Activated naive CD4-positive, alpha-beta T cell treated with anti-CD3 and anti-CD28 coated beads for 36 hours (primary cell): ENCODE results near the gene RARA. TPM values are rescaled to one million over a fixed set of nuclear protein-coding genes. Genes with fewer than 3 reads are reported as not detected.

Experiments used
- CTCF ChIA-PET: fragments of 350-600 bp; sonication (Branson Sonifier 250); formaldehyde crosslinking; loops from one replicate; lab custom pipeline; 2021; ENCODE audit warnings: antibody characterized with exemption; lab: Charles Lee
- DNase-seq: peaks from one replicate; pipeline ENCODE4 v3.0.0-alpha.2; 2020
- H3K27ac Mint-ChIP-seq: one replicate; pipeline ENCODE4 v1.8.0; 2021; ENCODE audit warnings: mild to moderate bottlenecking, mixed read lengths
- H3K27me3 Mint-ChIP-seq: one replicate; pipeline ENCODE4 v1.8.0; 2021; ENCODE audit warnings: low read depth, mixed read lengths
- H3K36me3 Mint-ChIP-seq: one replicate; pipeline ENCODE4 v1.8.0; 2021; ENCODE audit warnings: low read depth, mixed read lengths
- H3K4me1 Mint-ChIP-seq: one replicate; pipeline ENCODE4 v1.8.0; 2021; ENCODE audit warnings: low read depth, mixed read lengths
- H3K4me3 Mint-ChIP-seq: one replicate; pipeline ENCODE4 v1.8.0; 2021; ENCODE audit warnings: mild to moderate bottlenecking, moderate library complexity, mixed read lengths
- H3K9me3 Mint-ChIP-seq: one replicate; pipeline ENCODE4 v1.8.0; 2021; ENCODE audit warnings: mixed read lengths
- intact Hi-C: fragments of 100-400 bp; cut with micrococcal nuclease; formaldehyde crosslinking; loops from one replicate; pipeline ENCODE4 v1.15.1; 2023
- total RNA-seq, 2 experiments: library from RNA; stranded (reverse); gene quantifications; one replicate each; pipeline ENCODE4 v1.2.3, GENCODE V29; 2021

Gene RARA
- total RNA-seq, 2 experiments from 2014 or later, result 16.9 to 18.5 TPM

DNA sequence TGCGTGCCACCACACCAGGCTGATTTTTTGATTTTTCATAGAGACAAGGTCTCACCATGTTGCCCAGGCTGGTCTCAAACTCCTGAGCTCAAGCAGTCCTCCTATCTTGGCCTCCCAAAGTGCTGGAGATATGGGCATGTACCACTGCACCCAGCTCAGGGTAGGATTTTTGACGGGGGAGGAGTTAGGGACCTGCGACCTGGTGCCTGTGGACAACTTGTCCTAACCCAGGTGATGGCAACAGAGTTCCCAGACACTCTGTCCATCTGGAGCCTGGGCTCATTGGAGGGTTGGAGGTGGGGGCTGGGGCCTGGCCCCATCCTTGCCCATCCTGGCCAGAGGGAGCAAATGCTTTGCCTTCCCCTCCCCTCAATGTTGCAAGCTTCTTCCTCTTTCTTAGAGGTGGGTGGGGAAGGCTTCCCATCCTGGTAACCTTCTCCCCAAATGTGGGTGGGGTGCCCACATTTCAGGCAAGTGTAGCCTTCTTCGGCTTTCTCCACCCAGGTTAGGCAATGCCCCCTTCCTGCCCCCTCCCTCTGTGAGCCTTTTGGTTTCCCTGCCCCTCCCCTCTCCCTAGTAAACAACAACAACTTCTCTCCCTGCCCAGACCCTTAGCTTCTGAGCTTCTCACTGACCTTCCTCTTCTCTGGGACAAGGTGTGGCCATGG, 24.9 kb downstream of the RARA start:
- intact Hi-C loops, result no loop called here
- H3K36me3 Mint-ChIP-seq, result peaks cover 12% of the 10 kb centered on the region
- peaks cover 68% of the 10 kb centered on the region for H3K4me1 Mint-ChIP-seq
- no peak overlapping the region for H3K27ac Mint-ChIP-seq
- no peaks in the 10 kb centered on the region for H3K27me3 Mint-ChIP-seq
- H3K4me3 Mint-ChIP-seq, result no peak overlapping the region
- CTCF ChIA-PET, result no interaction called here
- no peak for DNase-seq
- H3K9me3 Mint-ChIP-seq, result no peaks in the 10 kb centered on the region

DNA sequence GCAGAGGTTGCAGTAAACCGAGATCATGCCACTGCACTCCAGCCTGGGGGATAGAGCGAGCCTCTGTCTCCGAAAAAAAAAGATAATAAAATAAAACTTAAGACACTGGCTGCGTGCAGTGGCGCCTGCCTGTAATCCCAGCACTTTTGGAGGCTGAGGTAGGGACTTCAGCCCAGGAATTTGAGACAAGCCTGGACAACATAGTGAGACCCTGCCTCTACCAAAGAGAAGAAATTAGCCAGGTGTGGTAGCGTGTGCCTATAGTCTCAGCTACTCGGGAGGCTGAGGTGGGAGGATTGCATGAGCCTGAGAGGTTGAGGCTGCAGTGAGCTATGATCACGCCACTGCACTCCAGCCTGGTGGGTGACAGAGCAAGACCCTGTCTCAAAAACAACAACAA, 26.6 kb downstream of the RARA start:
- no peak for DNase-seq
- intact Hi-C loops, result no loop called here
- Mint-ChIP-seq H3K4me1 (peaks cover 68% of the 10 kb centered on the region), H3K27me3 (no peaks in the 10 kb centered on the region), H3K27ac (peak overlapping the region; percentile 33), H3K36me3 (peaks cover 12% of the 10 kb centered on the region), H3K4me3 (no peak overlapping the region), H3K9me3 (no peaks in the 10 kb centered on the region)
- CTCF ChIA-PET, result interaction anchor here (1.3 kb wide), 1 partner anchor 33 kb away, joined by 4 read pairs; no protein-coding TSS in a partner anchor

DNA sequence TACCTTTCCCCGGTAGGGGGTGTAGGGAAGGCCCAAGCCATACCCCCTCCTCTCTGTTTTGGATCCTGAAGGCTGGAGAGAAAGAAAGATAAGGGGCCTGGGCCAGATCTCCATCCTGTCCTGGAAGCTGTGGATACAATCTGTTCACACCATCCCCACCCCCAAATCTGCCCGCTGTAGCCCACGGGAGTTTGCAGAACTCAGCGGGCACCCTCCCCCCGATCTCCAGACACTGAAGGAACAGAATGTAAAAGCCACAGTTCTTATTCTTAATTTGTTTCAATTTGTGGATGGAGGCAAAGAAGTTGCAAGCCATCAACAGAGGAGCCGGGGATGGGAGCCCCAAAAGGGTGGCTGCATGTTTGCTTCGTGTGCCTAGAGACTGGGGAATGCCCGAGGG, 28.4 kb downstream of the RARA start:
- no peak for DNase-seq
- H3K4me3 Mint-ChIP-seq, result no peak overlapping the region
- peaks cover 3% of the 10 kb centered on the region for H3K36me3 Mint-ChIP-seq
- CTCF ChIA-PET, result no interaction called here
- peak overlapping the region; percentile 73 for H3K27ac Mint-ChIP-seq
- no peaks in the 10 kb centered on the region for H3K9me3 Mint-ChIP-seq
- H3K4me1 Mint-ChIP-seq, result peaks cover 59% of the 10 kb centered on the region
- intact Hi-C loops, result no loop called here
- H3K27me3 Mint-ChIP-seq, result no peaks in the 10 kb centered on the region

DNA sequence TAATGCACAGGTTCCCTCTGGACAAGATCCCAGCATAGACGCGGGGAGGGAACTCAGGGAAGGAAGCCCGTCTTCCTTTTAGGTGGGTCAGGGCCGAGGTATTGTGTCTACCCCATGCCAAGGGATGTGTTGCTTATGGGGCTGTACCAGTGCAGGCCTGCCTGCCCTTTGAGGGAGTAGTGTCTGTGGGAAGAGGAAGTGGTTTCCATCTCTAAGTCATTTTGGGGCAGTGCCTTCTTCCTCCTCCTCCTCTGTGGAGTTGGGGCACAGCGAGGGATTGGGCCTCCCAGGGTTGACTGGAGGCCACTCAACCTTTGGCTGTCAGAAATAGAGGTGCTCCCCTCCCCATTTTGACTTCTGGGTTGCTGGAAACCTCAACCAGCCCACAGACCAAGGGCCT, 29.1 kb downstream of the RARA start:
- no peak for DNase-seq
- Mint-ChIP-seq H3K27me3 (no peaks in the 10 kb centered on the region), H3K9me3 (no peaks in the 10 kb centered on the region), H3K4me3 (no peak overlapping the region), H3K27ac (peak overlapping the region; percentile 73), H3K4me1 (peaks cover 60% of the 10 kb centered on the region), H3K36me3 (peaks cover 4% of the 10 kb centered on the region)
- CTCF ChIA-PET, result no interaction called here
- intact Hi-C loops, result no loop called here

DNA sequence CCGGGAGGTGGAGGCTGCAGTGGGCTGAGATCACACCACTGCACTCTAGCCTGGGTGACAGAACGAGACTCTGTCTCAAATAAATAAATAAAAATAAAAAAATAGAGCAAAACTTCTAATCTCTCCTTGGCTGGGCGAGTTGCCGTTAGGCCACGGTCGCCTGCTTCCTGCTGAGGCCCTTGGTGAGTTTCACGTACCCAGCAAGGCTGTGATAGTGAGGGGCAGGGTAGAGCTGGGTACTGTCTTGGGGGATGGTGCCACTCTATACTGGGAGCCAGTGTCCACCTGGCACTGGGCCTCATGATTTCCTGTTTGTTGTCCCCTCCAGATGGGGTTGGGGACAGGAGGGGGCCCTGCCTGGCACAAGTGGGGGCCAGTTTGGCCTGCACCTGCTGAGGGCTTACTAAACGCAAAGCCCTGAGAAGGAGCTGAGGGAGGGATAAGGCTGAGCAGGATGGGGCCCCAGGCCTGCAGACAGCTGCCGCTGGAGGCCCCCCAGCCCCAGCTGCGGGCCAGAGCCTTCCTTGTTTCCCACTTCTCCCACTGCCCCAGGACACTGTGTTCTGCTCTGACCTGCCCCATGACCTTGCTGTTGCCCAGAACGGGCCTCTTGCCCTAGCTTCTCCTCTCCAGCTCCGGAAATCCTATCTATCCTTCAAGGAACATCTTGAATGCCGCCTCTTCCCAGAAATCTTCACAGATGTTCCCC, 30.1 kb downstream of the RARA start:
- H3K27me3 Mint-ChIP-seq, result no peaks in the 10 kb centered on the region

DNA sequence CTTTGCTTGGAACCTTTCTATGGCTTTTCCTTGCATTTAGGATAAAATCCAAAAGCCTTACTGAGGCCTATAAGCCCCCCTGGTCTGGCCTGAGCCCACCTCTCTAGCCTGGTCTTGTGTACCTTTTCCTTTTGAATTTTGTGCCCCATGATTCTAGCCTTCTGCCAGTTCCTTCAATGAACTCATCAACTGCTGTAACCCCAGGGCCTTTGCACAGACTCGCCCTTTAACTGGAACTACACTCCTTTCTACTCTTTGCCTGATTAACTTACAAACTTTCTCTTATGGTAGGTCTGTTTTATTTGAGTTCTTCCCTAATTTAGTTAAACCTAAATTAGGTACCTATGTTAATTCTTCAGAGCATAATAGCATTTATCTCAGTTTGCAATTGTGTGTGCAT, 31.3 kb downstream of the RARA start:
- Mint-ChIP-seq H3K27me3 (no peaks in the 10 kb centered on the region), H3K36me3 (peaks cover 5% of the 10 kb centered on the region), H3K4me3 (no peak overlapping the region), H3K27ac (peak overlapping the region; percentile 28), H3K4me1 (peaks cover 63% of the 10 kb centered on the region), H3K9me3 (no peaks in the 10 kb centered on the region)
- intact Hi-C loops, result no loop called here
- CTCF ChIA-PET, result interaction anchor here (0.7 to 2.7 kb wide), 4 partner anchors 14 to 37 kb away, joined by 3 to 11 read pairs (median 6); no protein-coding TSS in a partner anchor
- DNase-seq, result no peak

More for the DNA sequence above, 30.1 kb downstream of the RARA start:
- no peak overlapping the region for H3K27ac Mint-ChIP-seq
- CTCF ChIA-PET, result interaction anchor here (0.5 to 2.7 kb wide), 5 partner anchors 13 to 137 kb away, joined by 3 to 11 read pairs (median 4); no protein-coding TSS in a partner anchor
- H3K4me1 Mint-ChIP-seq, result peaks cover 63% of the 10 kb centered on the region
- DNase-seq, result no peak
- no peak overlapping the region for H3K4me3 Mint-ChIP-seq
- peaks cover 5% of the 10 kb centered on the region for H3K36me3 Mint-ChIP-seq
- intact Hi-C loops, result no loop called here
- H3K9me3 Mint-ChIP-seq, result no peaks in the 10 kb centered on the region

DNA sequence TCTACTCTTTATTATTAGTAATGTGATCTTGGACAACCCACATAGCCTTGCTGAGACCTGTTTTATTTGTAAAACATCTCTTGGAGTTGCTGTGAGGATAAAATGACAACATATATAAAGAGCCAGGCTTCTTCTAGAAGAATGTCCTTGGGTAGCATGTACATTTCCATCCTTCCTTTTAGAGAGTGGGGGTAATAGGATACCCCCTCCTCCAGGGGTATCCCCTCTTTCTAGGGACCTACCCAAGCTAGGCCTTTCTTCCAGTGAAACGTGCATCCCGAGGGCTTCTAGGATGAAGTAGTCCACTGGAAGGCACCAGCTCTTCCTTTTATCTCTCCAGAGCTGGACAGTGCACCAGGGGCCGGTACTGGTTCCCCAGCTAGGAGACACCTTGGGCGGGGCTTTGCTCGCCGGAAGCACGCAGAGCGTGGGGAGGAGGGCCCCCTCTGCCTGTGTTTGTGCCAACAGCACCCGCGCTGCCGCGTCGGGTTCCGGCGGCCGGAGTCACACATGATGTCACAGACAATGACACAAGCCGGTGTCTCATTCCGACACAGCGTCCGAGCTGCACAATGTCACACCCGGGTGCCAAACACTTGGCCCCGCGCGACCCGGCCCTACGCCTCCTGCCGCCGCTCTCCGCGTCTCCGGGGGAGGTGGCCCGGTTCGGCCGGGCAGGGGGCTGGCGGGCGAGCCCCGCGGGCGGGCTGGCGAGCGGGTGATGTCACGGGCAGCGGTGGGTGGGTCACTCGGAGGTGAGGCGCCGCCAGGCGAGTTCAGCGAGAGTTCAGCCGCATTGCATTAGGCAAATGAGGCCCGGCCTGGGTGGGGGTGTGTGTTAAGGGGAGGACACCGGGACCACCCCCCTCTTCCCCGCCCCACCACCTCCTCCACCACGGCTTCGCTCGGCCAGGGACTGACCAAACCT, 32.2 kb downstream of the RARA start:
- H3K27me3 Mint-ChIP-seq, result no peaks in the 10 kb centered on the region
- peak overlapping the region; percentile 61 for H3K27ac Mint-ChIP-seq
- peaks cover 5% of the 10 kb centered on the region for H3K36me3 Mint-ChIP-seq
- CTCF ChIA-PET, result interaction anchor here (0.7 to 2.7 kb wide), 6 partner anchors 10 to 139 kb away, joined by 3 to 11 read pairs (median 4); no protein-coding TSS in a partner anchor
- peak; percentile 91 for DNase-seq
- H3K4me3 Mint-ChIP-seq, result peak overlapping the region; percentile 38
- no peaks in the 10 kb centered on the region for H3K9me3 Mint-ChIP-seq
- peaks cover 71% of the 10 kb centered on the region for H3K4me1 Mint-ChIP-seq
- intact Hi-C loops, result loop anchor here (1.0 kb wide), 2 partner anchors 19 to 38 kb away; no protein-coding TSS in a partner anchor

DNA sequence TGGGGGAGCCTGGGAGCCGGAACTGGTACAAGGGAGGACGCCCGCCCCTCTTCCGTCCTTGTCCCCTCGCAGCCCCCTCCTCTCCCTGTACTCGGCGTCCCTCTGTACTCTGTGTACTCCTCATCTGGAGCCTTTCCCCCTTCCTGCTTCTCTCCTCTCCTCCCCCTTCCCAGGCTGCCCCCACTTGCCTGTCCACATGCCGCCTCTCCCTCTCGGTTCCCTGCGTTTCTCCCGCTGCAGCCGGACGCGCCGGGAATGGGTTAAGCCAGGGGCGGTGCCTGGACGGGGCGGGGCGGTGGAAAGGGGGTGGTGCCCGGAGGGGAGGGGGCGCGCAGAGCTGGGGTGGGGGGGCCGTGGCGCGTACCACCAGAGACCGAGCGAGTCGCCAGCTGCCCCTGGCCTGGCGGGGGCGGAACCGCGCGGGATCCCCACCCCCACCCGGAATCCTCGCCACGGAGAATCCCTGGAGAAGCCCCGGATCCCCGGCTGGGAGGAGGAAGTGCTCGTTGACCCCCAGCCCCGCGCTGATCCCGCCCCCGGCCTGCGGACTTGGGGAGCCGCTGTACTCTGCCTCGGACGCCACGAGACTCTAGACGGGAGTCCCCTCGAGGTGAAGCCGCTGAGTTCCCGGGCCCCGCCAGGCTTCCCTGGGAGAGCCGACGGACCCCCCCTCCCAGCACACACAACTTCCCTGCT, 33.0 kb downstream of the RARA start:
- intact Hi-C loops, result loop anchor here (1.0 kb wide), 2 partner anchors 20 to 39 kb away; no protein-coding TSS in a partner anchor
- CTCF ChIA-PET, result interaction anchor here (1.2 to 2.7 kb wide), 2 partner anchors 16 to 24 kb away, joined by 6 to 11 read pairs; no protein-coding TSS in a partner anchor
- no peak for DNase-seq
- Mint-ChIP-seq H3K36me3 (peaks cover 5% of the 10 kb centered on the region), H3K27ac (no peak overlapping the region), H3K4me1 (peaks cover 76% of the 10 kb centered on the region), H3K27me3 (no peaks in the 10 kb centered on the region), H3K9me3 (no peaks in the 10 kb centered on the region), H3K4me3 (peak overlapping the region; percentile 62)

DNA sequence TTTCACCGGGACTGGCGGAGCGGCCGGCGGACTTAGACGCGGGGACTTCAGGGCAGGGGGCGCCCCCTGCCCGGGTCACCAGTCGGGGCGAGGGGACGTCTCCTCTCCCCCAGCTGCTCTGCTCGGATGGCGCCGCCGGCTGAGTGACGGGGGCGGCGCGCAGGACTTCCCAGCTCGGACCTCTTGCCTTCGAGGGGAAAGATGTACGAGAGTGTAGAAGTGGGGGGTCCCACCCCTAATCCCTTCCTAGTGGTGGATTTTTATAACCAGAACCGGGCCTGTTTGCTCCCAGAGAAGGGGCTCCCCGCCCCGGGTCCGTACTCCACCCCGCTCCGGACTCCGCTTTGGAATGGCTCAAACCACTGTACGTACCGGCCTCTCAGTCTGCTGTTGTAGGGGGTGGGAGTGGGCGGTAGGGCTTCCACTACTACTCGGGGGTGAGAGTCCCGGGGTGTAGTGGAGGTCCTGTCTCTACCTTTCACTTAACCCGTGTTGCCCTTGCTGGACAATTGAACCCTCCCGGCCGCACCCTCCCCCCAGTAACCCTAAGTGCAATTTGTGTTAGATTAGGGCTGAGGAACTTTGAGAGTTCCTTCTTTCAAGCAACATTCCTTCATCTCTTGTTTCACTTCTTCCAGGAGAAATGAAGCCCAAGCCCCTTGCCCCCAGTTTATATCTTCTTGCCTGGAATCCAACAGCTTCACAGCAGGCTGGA, 33.7 kb downstream of the RARA start:
- H3K4me1 Mint-ChIP-seq, result peaks cover 72% of the 10 kb centered on the region
- CTCF ChIA-PET, result interaction anchor here (3.9 kb wide), 1 partner anchor 12 kb away, joined by 15 read pairs; no protein-coding TSS in a partner anchor
- peaks cover 5% of the 10 kb centered on the region for H3K36me3 Mint-ChIP-seq
- DNase-seq, result no peak
- intact Hi-C loops, result no loop called here
- no peaks in the 10 kb centered on the region for H3K27me3 Mint-ChIP-seq
- H3K9me3 Mint-ChIP-seq, result no peaks in the 10 kb centered on the region
- H3K4me3 Mint-ChIP-seq, result peak overlapping the region; percentile 62
- H3K27ac Mint-ChIP-seq, result no peak overlapping the region

DNA sequence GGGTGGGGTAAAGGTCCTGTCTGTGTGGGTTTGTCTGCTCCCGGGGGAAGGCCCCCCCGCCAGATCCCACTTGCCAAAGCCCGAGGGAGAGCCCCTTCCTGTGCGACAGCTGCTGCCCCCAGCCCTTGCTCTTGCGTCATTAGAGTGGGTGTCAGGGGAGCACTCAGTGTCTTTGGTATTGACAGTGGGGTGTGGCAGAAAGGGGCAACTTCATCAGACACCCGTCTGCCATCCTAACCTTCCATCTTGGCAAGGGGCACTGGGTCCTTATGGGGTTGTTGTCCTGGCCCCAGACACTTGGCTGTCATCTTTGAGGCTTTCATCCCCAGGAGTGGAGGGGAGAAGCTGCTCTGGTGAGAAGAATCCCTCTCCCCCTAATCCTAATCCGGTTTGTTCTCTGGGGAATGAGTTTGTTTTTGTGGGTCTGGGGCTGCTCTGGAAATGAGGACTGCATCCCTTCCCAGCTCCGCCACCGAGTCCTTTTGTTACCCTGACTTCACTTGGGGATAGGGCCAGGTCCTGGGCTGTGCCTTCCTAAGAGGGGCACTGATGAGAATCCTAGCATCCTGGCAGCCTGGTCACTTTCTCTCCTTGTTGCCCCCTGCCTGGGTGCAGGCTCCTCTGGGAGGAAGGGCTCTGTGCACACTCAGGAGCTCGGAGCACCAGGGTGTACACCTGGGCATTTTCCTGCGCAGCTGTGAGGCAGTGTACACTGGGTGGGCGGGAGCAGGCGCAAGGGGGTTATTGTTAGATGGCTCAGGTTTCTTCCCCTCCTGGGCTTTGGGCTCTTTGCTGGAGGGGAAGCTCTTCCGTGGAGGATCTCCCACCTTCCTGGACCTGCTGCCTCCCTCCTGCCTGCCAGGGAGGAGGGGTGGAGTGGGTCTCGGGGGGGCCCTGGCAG, 34.5 kb downstream of the RARA start:
- peak overlapping the region; percentile 62 for H3K4me3 Mint-ChIP-seq
- no peak for DNase-seq
- no peak overlapping the region for H3K27ac Mint-ChIP-seq
- H3K27me3 Mint-ChIP-seq, result no peaks in the 10 kb centered on the region
- H3K36me3 Mint-ChIP-seq, result peaks cover 5% of the 10 kb centered on the region
- intact Hi-C loops, result no loop called here
- no peaks in the 10 kb centered on the region for H3K9me3 Mint-ChIP-seq
- CTCF ChIA-PET, result interaction anchor here (0.6 to 3.9 kb wide), 3 partner anchors 11 to 127 kb away, joined by 4 to 15 read pairs (median 4); no protein-coding TSS in a partner anchor
- H3K4me1 Mint-ChIP-seq, result peaks cover 65% of the 10 kb centered on the region
